ENCODE results near the gene TNP2. TPM values are rescaled to one million over a fixed set of nuclear protein-coding genes. Genes with fewer than 3 reads are reported as not detected.
A peak's percentile ranks its signal among the peaks of the same experiment; 100 is the strongest.

The TNP2 gene
- total RNA-seq, 2 experiments from 2014 or later = not detected

- peak overlapping the region; percentile 98 for H3K27ac Mint-ChIP-seq
- POLR2A ChIA-PET = interaction anchor here (0.5 to 11.8 kb wide), 45 partner anchors 8 to 1507 kb away, joined by 3 to 227 read pairs (median 10); partner anchors contain the start of gene RMI2
- peaks cover 46% of the 10 kb centered on the region for H3K36me3 Mint-ChIP-seq
- peaks cover 45% of the 10 kb centered on the region for H3K4me1 Mint-ChIP-seq
- no peak for DNase-seq
- H3K9me3 Mint-ChIP-seq = no peaks in the 10 kb centered on the region
- no peak for ATAC-seq (ENCODE audit: low read depth)
- peak overlapping the region; percentile 98 for H3K4me3 Mint-ChIP-seq
- H3K27me3 Mint-ChIP-seq = no peaks in the 10 kb centered on the region
Measured at GRCh38 chr16:11253995-11254912, 14.9 kb downstream of the TNP2 start.

GRCh38 chr16:11253009-11253994 is 15.8 kb downstream of the TNP2 start:
- POLR2A ChIA-PET = interaction anchor here (0.5 to 11.8 kb wide), 41 partner anchors 7 to 332 kb away, joined by 3 to 227 read pairs (median 10); partner anchors contain the start of gene RMI2
- H3K27ac Mint-ChIP-seq = peak overlapping the region; percentile 98
- H3K4me3 Mint-ChIP-seq = peak overlapping the region; percentile 98
- no peaks in the 10 kb centered on the region for H3K27me3 Mint-ChIP-seq
- H3K4me1 Mint-ChIP-seq = peaks cover 41% of the 10 kb centered on the region
- ATAC-seq (ENCODE audit: low read depth) (no peak), DNase-seq (peak; percentile 67)
- peaks cover 52% of the 10 kb centered on the region for H3K36me3 Mint-ChIP-seq
- H3K9me3 Mint-ChIP-seq = no peaks in the 10 kb centered on the region

- Mint-ChIP-seq H3K36me3 (peaks cover 58% of the 10 kb centered on the region), H3K9me3 (no peaks in the 10 kb centered on the region), H3K4me3 (peak overlapping the region; percentile 98), H3K27me3 (no peaks in the 10 kb centered on the region), H3K4me1 (peaks cover 41% of the 10 kb centered on the region), H3K27ac (peak overlapping the region; percentile 98)
- ATAC-seq (ENCODE audit: low read depth) = no peak
- no peak for DNase-seq
- POLR2A ChIA-PET = interaction anchor here (0.6 to 11.8 kb wide), 41 partner anchors 11 to 308 kb away, joined by 3 to 227 read pairs (median 7); partner anchors contain the start of gene CLEC16A
Measured at GRCh38 chr16:11252482-11252931, 16.6 kb downstream of the TNP2 start.

GRCh38 chr16:11251525-11252481 is 17.3 kb downstream of the TNP2 start:
- H3K4me1 Mint-ChIP-seq = peaks cover 37% of the 10 kb centered on the region
- POLR2A ChIA-PET = interaction anchor here (0.6 to 11.8 kb wide), 49 partner anchors 13 to 310 kb away, joined by 3 to 227 read pairs (median 4); partner anchors contain the start of genes CLEC16A and DEXI
- peak overlapping the region; percentile 98 for H3K4me3 Mint-ChIP-seq
- peaks cover 60% of the 10 kb centered on the region for H3K36me3 Mint-ChIP-seq
- H3K9me3 Mint-ChIP-seq = no peaks in the 10 kb centered on the region
- no peaks in the 10 kb centered on the region for H3K27me3 Mint-ChIP-seq
- peak overlapping the region; percentile 98 for H3K27ac Mint-ChIP-seq
- peak; percentile 76 for DNase-seq
- ATAC-seq (ENCODE audit: low read depth) = peak; percentile 3

- H3K4me1 Mint-ChIP-seq = peaks cover 43% of the 10 kb centered on the region
- no peaks in the 10 kb centered on the region for H3K9me3 Mint-ChIP-seq
- POLR2A ChIA-PET = interaction anchor here (0.6 to 11.8 kb wide), 38 partner anchors 13 to 309 kb away, joined by 3 to 227 read pairs (median 6); partner anchors contain the start of gene DEXI
- no peaks in the 10 kb centered on the region for H3K27me3 Mint-ChIP-seq
- ATAC-seq (ENCODE audit: low read depth) = no peak
- H3K36me3 Mint-ChIP-seq = peaks cover 58% of the 10 kb centered on the region
- DNase-seq = no peak
- H3K27ac Mint-ChIP-seq = peak overlapping the region; percentile 98
- H3K4me3 Mint-ChIP-seq = peak overlapping the region; percentile 98
Measured at GRCh38 chr16:11250786-11251524, 18.2 kb downstream of the TNP2 start.

- Mint-ChIP-seq H3K4me3 (peak overlapping the region; percentile 24), H3K27me3 (no peaks in the 10 kb centered on the region), H3K4me1 (peaks cover 50% of the 10 kb centered on the region), H3K27ac (peak overlapping the region; percentile 78), H3K9me3 (no peaks in the 10 kb centered on the region), H3K36me3 (peaks cover 57% of the 10 kb centered on the region)
- DNase-seq (peak; percentile 63), ATAC-seq (ENCODE audit: low read depth) (peak; percentile 5)
- POLR2A ChIA-PET = interaction anchor here (0.6 to 11.8 kb wide), 20 partner anchors 12 to 279 kb away, joined by 3 to 227 read pairs (median 4); no protein-coding TSS in a partner anchor
Measured at GRCh38 chr16:11250091-11250785, 18.9 kb downstream of the TNP2 start.

GRCh38 chr16:11249233-11250061 is 19.7 kb downstream of the TNP2 start:
- H3K9me3 Mint-ChIP-seq = no peaks in the 10 kb centered on the region
- POLR2A ChIA-PET = interaction anchor here (0.7 to 11.8 kb wide), 13 partner anchors 11 to 278 kb away, joined by 3 to 227 read pairs (median 6); no protein-coding TSS in a partner anchor
- peak overlapping the region; percentile 79 for H3K27ac Mint-ChIP-seq
- H3K4me3 Mint-ChIP-seq = peak overlapping the region; percentile 15
- peak; percentile 68 for DNase-seq
- H3K27me3 Mint-ChIP-seq = no peaks in the 10 kb centered on the region
- H3K36me3 Mint-ChIP-seq = peaks cover 55% of the 10 kb centered on the region
- peaks cover 54% of the 10 kb centered on the region for H3K4me1 Mint-ChIP-seq
- ATAC-seq (ENCODE audit: low read depth) = peak; percentile 1

GRCh38 chr16:11248133-11248532 is 21.0 kb downstream of the TNP2 start:
- peaks cover 43% of the 10 kb centered on the region for H3K36me3 Mint-ChIP-seq
- POLR2A ChIA-PET = interaction anchor here (0.8 to 11.8 kb wide), 15 partner anchors 10 to 275 kb away, joined by 3 to 227 read pairs (median 5); no protein-coding TSS in a partner anchor
- H3K4me1 Mint-ChIP-seq = peaks cover 52% of the 10 kb centered on the region
- DNase-seq (no peak), ATAC-seq (ENCODE audit: low read depth) (no peak)
- no peaks in the 10 kb centered on the region for H3K27me3 Mint-ChIP-seq
- H3K9me3 Mint-ChIP-seq = no peaks in the 10 kb centered on the region
- no peak overlapping the region for H3K4me3 Mint-ChIP-seq
- peak overlapping the region; percentile 43 for H3K27ac Mint-ChIP-seq

- Mint-ChIP-seq H3K36me3 (peaks cover 27% of the 10 kb centered on the region), H3K9me3 (no peaks in the 10 kb centered on the region), H3K27ac (peak overlapping the region; percentile 63), H3K27me3 (no peaks in the 10 kb centered on the region), H3K4me1 (peaks cover 42% of the 10 kb centered on the region), H3K4me3 (peak overlapping the region; percentile 29)
- POLR2A ChIA-PET = interaction anchor here (1.1 to 11.8 kb wide), 8 partner anchors 9 to 273 kb away, joined by 3 to 227 read pairs (median 6); partner anchors contain the start of gene SOCS1
- ATAC-seq (ENCODE audit: low read depth) (peak; percentile 23), DNase-seq (peak; percentile 53)
Measured at GRCh38 chr16:11245988-11246387, 23.1 kb downstream of the TNP2 start.

- ATAC-seq (ENCODE audit: low read depth) (no peak), DNase-seq (no peak)
- Mint-ChIP-seq H3K27me3 (no peaks in the 10 kb centered on the region), H3K27ac (peak overlapping the region; percentile 63), H3K4me1 (peaks cover 43% of the 10 kb centered on the region), H3K36me3 (peaks cover 22% of the 10 kb centered on the region), H3K9me3 (no peaks in the 10 kb centered on the region), H3K4me3 (no peak overlapping the region)
- POLR2A ChIA-PET = interaction anchor here (0.6 to 11.8 kb wide), 7 partner anchors 10 to 273 kb away, joined by 3 to 227 read pairs (median 6); partner anchors contain the start of gene SOCS1
Measured at GRCh38 chr16:11245222-11245737, 23.8 kb downstream of the TNP2 start.

Data from activated naive CD8-positive, alpha-beta T cell treated with anti-CD3 and anti-CD28 coated beads, Interleukin-2, amount 10 ng/mL, durations not matched to agents 7 days and 5 days (primary cell).